HG02884 (cell line): ENCODE results near the gene CAMKK1.
A peak's percentile ranks its signal among the peaks of the same experiment; 100 is the strongest.
"Not testable (repeated sequence)": the region's sequence is repeated elsewhere in the genome, so short reads cannot be mapped to it uniquely, and the experiment has no call there.

Source experiments
- ATAC-seq: cut with Tn5 transposase; IDR thresholded peaks from one replicate; pipeline ENCODE4 v1.9.1; 2021; ENCODE audit warnings: mild to moderate bottlenecking, moderate library complexity; ENCODE audit not compliant: unreplicated experiment

CAMKK1 gene

DNA sequence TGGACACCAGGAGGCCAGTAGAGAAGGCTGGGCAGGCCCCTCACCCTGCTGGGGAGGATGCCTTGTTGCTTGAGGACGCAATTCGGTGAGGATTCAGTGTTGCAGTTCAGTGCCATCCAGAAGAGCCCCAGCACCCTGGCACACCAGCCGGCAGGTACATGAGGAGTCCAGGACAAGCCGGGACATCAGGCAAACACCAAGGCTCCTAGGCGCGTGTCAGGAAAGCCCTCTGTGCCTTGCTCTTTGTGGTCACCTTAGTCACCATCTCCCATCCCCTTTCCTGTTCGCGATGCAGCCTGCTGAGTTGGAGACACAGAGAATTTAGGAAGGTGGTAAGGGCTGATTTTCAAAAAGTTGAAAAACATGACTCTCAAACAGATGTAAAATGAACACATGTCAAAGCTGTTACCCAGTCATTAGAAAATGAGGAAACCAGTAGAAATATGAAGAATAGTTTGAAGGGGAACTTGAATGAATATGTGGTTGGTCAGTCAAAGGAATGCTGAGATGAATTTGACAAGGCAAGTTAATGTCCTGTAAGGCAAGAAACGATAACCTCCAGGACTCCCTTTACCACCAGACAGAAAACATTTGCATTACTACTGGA lies 44.5 kb downstream of the CAMKK1 start:
- ATAC-seq = no peak

DNA sequence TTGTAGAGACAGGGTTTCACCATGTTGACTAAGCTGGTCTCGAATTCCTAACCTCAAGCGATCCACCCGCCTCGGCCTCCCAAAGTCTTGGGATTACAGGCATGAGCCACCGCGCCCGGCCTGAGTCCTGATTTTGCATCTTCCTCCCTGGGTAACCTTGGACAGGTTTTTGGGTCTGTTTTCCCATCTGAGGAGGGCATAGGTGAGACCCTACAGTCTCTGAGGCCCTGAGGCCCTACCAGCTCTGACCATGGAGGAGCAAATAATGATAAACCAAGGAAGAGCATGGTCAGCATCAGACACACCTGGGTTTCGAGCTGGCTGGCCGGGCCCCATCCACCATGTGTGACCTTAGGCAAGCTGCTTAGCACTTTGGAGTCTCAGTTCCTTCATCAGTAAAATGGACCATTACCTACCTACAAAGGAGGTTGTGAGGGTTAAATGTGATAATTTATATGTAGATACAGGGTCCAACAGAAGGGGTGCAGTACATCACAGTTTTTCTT lies 45.6 kb downstream of the CAMKK1 start:
- no peak for ATAC-seq

DNA sequence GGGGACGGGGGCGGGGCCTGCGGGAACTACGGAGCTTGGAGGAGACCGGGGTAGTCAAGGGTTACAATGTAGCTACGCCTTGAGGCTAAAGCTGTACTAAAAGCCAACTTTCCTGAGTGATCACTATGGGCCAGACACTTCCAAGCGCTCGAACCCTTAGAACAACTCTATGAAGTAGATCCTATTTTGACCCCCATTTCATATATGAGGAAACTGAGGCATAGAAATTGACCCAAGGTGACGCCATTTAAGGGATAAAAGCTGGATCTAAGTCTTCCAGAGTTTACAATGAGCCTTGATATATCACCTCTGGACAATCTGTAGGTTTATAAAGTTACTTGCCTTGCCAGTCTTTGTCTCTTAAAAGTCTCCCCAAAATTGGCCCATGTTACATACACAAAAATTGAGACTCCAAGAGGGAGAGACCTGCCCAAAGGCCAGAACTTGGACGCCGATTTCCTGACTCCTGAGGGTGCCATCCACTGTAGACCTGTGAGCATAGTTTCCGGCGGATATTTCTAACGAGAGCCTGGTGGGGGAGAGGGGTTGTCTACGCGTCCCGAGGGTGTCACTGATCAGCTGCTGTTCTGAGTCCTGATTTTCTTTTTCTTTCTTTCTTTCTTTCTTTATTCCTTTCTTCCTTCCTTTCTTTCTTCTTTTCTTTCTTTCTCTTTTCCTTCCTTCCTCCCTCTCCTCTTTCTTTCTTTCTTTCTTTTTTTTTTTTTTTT lies 46.3 kb downstream of the CAMKK1 start:
- no peak for ATAC-seq

DNA sequence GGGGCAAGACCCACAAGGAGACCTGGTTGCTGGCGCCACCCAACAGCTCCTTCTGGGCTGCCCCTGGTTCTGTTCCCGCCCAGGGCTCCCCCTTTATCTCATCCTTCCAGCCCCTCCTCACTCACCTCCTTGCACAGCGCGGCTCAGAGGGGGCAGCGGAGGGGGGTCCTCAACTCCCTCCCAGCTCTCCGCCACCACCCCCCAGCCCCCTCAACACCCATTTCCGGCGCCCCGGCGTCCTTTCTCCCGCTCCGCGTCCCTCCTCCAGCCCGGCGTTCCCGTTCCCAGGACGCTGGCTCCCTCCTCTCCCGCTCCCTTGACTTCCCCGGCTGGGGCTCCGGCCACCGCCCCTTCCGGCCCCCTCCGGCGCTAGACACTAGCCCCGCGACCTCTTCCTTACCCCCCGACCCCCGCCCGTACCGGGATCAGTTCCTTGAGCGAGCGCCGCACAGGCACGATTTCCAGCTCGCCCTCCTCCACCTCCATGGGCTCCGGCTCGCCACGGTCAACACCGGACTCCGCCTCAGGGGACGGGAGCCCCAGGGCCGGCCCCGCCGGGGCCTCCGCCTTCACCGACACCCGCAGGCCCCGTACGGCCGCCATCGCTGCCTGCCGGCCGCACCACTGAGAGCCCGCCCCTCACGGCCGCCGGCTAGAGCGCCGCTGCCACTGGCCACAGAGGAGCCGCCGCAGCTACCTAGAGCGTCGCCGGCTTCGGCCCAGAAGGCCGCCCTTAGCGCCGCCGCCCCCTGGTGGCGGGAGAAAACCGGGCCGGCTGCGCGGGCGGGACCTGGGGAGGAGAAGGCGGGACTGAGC lies 47.0 kb downstream of the CAMKK1 start, which contains the start of gene NCBP3:
TSS of gene NCBP3 (minus strand) at position 626 of the 816 bp plus-strand sequence. CDS start at position 603, 23 bp downstream.
- peak; percentile 95 for ATAC-seq

DNA sequence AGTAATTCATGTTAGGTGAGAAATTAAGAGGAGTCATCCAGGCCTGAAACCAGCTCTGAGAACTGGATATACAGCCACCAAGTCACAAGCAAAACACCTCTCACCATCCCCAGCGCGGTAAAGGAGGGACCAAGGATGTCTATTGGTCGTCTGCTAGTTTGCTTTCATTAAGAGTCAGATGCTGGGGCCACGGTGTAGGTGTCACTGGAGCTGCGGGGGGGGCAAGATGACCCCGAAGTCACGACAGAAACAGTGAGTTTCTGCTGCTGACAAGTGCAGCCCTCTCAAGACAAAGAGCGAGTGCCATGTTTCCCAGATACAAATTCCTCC lies 47.6 kb downstream of the CAMKK1 start:
- no peak for ATAC-seq

DNA sequence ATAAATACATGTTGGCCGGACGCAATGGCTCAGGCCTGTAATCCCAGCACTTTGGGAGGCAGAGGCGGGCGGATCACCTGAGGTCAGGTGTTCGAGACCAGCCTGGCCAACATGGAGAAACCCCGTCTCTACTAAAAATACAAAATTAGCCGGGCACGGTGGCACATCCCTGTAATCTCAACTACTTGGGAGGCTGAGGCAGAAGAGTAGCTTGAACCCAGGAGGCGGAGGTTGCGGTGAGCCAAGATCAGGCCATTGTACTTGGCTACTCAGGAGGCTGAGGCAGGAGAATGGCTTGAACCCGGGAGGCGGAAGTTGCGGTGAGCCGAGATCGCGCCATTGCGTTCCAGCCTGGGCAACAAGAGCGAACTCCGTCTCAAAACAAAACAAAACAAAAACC lies 48.3 kb downstream of the CAMKK1 start:
- not testable (repeated sequence) for ATAC-seq

DNA sequence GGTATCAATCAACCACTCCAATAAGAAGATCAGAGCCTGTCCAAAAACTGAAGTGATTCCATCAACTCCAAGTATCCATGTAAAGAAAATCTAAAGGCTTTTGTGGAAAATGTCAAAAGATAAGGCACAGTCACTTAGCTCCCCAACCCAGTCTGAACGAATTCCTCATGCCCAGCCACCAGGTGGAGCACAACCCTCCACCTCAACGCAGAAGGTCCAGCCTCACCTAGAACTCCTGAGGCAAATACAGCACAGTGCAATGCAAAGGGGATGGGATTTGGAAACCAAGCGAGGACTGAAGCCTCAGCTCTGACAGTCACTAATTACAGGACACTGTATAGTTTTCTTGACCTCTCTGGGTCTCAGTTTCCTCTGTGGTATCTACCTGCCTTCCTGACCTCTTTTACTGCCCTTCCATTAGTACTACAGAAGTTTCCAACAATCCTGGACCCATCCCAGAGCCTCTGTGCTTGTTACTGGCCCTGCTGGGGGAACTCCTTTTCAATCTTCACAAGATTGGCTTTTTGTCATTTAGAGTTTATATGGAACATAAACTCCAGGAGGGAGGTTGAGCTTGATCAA lies 48.8 kb downstream of the CAMKK1 start:
- no peak for ATAC-seq

DNA sequence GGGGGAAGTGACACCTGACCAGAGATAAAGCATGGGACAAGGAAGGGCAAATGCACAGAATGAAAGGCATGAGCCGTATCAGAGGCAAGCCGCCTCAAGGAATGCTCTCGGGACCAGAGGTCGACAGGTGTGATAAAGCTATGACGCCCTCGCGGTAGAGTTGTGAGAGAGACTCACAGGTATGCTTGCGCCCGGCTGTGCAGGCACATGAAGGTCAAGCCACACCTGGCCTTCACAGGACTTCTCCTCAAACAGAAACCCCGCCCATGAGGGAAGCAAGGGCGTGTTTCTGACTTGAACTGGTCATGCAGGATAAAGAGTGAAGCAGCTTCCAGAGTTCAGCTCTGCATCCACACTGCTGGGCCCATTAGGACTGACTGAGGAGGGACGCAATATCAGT lies 54.6 kb downstream of the CAMKK1 start:
- ATAC-seq = no peak

DNA sequence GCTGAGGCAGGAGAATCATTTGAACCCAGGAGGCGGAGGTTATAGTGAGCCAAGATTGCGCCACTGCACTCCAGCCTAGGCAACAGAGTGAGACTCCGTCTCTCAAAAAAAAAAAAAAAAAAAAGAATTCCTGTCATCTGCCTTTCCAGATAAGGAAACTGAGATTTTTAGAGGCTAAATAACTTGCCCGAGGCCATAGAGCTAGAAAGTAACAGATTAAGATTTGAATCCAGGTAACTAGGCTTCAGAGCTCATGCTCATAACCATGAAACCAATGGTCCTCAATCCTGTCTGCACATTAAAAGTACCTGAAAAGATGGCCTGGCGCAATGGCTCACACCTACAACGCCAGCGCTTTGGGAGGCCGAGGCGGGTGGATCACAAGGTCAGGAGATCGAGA lies 56.3 kb downstream of the CAMKK1 start:
- no peak for ATAC-seq

DNA sequence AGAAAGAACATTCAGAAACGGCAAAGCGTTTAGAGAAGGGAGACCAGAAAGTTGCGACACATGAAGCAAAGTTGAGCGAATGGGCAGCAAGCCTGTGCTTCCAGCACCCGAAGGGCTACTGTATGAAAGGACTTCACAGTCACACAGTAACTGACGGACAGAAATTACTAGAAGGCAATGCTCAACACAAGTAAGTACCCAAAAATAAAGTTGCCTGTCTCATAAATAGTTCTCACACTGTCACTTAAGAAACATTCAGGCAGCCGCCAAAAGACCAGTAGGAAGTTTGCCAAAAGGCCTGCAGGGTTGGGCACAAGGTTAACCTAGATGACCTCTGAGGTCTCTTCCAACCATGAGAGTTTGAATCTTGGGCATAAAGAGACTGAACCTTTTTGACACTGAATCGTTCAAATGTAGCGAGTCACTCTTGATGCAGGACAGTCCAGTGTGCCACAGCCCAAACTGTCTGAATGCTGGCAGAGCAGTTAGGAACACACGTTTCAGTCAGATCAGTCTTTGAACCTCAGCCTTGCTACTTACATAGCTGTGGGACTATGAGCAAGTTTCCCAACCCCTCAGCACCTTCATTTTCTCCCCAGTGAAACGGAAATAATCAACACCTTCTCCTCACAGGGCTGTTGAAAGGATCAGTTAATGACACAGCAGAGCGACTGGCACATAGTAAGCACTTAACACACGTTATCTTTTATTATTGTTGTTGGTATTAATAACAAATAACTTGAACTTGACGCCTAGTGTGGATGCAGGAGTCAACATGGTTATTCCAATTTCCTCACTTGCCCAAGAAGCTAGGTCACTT lies 57.2 kb downstream of the CAMKK1 start:
- no peak for ATAC-seq

DNA sequence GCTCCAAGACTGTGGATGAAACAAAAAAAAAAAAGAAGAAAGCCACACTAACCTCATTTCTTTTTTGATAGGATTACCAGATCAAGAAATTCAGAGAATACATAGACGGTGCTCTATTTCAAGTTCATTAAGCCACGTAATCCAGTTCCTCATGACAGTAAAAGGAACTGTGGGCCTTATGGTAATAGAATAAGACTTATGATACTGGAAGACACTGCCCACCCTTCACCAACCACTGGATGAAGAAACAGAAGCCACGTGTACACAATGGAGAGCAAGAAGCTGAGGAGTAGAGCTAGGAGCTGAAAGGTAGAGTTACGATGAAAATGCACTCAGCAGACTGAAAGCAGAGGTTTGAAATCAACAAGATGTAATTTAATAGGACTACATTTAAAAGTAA lies 58.0 kb downstream of the CAMKK1 start:
- no peak for ATAC-seq

DNA sequence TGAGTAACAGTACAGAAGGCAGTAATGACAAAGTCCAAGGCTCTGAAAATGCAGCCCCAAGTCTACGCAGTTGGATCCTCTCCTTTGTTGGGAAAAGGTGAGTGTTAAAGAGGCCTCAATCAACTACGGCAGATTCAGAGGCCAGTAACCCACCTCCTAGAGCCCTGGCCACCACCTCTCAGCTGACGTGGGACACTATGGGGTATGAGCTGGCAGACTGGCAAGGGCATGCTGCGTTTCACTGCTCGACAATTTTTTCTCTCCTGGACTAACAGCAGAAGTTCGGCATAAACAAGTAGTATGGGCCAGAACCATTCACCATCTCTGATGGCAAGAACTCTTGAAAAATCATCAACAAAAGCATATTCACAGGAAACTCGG lies 64.0 kb downstream of the CAMKK1 start:
- no peak for ATAC-seq

DNA sequence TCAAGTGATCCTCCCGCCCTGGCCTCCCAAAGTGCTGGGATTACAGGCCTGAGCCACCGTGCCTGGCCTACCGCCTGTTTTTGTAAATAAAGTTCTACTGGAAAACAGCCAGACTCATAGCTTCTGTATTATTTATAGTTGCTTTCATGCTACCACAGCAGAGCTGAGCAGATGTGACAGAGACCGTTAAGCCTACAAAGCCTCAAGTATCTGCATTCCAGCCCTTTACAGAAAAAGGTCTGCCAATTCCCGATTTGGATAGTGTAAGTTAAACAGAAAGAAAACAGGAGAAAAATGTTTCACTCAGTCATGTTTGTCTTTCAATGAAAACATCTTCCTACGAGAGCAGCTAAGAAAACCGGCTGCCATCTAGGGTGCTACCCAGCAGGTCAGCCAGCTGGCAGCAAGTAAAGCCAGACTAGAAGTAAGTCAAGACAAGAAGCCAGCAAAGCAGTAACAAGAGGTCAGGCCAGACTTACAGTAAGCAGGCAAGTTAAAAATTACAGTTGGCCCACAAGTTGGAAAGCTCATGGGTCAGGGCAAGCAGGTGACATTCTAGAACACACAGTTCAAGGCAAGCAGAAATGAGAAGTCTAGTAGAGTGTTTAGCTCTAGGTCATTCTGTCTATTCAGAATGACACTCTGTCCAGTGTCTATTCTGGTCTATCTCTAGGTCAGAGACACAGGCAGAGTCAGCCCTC lies 64.6 kb downstream of the CAMKK1 start:
- ATAC-seq = no peak

DNA sequence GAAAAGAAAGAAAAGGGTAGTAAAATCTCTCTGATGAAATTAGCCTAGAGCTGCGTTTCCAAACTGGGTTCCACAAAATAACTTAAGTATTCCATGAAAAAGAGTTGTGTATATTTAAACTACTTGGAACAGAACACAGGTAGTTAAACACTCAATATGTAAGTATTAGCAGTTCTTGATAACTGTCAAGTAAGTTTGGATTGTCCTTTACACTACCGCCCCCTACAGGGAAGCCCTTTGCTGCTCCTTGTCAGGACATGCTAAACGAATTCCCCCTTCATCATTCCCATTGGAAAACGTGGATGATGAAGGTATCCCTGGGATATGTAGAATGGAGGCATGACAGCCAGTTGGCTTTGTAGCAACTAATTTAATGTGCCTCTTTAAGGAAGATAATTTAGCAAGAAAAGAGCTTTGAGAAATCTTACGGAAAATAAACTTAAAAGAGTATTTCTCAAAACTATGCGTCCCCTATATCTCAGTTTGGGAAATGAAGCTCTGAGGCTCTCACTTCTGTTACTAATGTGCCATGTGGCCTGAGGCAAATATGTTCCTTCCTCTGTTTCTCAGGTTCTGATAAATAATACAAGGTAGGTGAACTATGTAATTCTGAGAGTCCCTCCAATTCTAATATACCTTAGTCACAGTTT lies 65.6 kb downstream of the CAMKK1 start:
- ATAC-seq = no peak

DNA sequence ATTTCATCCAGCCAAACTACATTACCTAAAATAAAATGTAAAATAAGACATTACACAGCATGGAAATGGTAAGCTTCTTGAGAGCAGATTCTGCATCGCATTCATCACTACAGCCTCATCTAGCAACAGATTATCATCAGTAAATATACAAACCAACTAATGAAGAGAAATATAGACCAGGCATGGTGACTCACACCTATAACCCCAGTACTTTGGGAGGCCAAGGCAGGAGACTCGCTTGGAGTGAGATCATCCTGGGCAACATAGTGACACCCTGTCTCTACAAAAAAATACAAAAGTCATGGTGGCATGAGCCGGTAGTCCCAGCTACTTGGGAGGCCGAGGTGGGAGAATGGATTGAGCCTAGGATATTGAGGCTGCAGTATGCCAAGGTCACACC lies 66.7 kb downstream of the CAMKK1 start:
- no peak for ATAC-seq

DNA sequence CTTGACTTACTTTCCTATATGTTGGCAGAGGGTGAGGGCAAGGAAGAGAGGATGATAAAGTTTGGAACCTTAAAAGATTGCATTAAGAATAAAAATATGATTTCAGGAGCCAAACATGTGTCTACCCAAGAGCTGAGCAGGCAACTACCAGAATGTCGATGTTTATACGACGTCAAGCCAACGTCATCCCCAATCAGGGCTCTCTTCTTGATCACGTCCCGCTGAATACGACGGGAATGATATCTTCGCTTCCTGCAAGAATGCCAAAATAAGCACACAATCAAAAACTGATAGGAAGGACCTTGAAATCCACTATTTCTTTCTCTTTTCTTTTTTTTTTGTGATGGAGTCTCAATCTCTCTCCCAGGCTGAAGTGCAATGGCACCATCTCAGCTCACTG lies 71.8 kb downstream of the CAMKK1 start:
- no peak for ATAC-seq

DNA sequence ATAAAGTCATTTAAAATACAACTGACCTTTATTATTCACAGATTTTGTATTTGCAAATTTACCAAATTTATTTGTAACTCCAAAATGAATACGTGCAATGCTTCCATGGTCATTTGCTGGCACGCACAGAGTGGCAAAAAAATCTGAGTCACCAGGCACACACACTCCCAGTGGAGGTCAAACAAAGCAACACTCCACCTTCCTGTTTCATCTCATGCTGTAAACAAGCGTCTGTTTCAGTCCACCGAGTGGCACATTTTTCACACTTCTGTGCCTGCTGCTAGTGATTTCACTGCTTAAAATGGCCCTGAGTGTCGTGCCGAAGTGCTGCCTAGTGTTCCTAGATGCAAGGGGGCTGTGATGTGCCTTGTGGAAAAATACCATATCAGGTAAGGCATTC lies 74.1 kb downstream of the CAMKK1 start:
- ATAC-seq = no peak

DNA sequence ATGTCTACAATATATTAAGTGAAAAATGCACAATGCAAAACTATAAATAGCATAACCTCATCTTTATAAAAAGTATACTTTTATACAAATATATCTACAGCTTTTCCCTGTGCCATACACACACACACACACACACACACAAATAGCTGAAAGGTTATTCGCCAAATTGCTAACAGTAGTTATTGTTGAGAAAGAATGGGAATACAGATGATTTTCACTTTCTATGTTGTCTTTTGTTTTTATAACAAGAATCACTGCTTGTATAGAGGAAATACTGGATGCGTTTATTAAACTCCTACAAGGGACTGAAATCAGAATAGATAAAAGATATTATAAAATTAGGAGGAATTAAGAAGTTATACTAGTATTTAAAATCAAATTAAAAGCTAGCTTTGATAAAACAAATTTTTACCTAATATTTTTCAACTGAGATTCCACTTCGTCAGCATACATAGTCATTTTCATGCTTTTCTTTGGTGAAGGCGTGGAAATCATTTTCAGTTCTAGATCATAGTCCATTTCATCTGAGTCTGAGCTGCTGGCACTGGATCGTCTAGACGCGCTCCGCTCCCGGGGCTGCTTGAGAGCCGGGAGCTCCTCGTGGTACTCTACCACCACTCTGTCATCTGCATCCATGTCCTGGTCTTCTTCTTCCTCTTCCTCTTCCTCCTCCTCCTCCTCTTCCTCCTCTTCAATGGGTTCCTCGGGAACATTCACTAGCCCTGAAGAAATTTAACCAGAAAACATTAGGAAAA lies 74.8 kb downstream of the CAMKK1 start:
- no peak for ATAC-seq

DNA sequence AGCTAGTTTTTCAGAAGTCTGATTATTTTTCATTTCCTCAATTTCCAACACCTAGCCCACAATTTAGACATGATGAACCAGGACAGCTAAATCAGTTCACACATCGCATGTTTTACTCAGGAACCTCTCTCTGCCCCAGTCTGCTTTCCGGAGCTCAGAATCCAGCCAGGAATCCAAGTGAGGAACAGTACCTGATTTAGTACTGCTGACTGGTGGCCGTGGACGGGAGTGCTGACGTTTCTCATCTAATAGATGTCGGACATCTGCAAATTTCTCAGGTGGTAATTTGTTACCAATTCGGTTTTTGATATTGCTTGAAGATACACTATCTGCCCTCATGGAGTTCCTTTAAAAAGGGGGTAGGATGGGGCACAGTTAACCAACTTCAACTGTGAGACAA lies 76.9 kb downstream of the CAMKK1 start:
- no peak for ATAC-seq
